ENCODE results near the gene LRP5. TPM values are rescaled to one million over a fixed set of nuclear protein-coding genes. Genes with fewer than 3 reads are reported as not detected.

LRP5 gene
- total and polyA plus RNA-seq, 9 of the 15 experiments (the other 6 are each of a cell fraction or from before 2014, with no cell fraction given), result 0.48 to 44.2 (median 13.5) TPM

- CTCF ChIA-PET (ENCODE audit: low intra/inter-chr PET ratio), result no interaction called here
- no TSS peak for BruUV-seq (replicated peaks)
- DNase-seq (ENCODE audit: extremely low read depth in 1 of 4, low spot score in 3 of 4), result no peak
- no peak for FAIRE-seq
- TF ChIP-seq FOXO4 (CRISPR knock-in tag; IDR thresholded peaks at IDR 0.05), result no peak
- no peak for TF ChIP-seq PURB (CRISPR knock-in tag; IDR thresholded peaks at IDR 0.05; ENCODE audit: low read depth)
- TF ChIP-seq ESRRB (CRISPR knock-in tag; IDR thresholded peaks at IDR 0.05; ENCODE audit: borderline replicate concordance), result no peak
- H3K4me2 ChIP-seq (ENCODE audit: insufficient read depth, low read length), result no peak overlapping the region
- H3K79me2 ChIP-seq (ENCODE audit: control insufficient read depth, insufficient read depth, low read length), result peaks cover 5% of the 10 kb centered on the region; the same call in 1 of the 3 replicates
- H2AFZ ChIP-seq (ENCODE audit: low read depth, low read length), result no peak overlapping the region
- H3K27ac ChIP-seq (ENCODE audit: extremely low read depth, low read depth, low read length), result no peak overlapping the region
- 75% methylated on average over 11 of the region's 11 CpGs for WGBS (ENCODE audit: insufficient coverage, low coverage, missing lambda C conversion rate)
- no peak overlapping the region for H3K4me3 ChIP-seq
- peaks cover 15% of the 10 kb centered on the region; the same call in 2 of the 3 replicates for H3K36me3 ChIP-seq (ENCODE audit: control insufficient read depth, insufficient read depth, low read length)
- H3K9me3 ChIP-seq (replicated peaks; ENCODE audit: control insufficient read depth, insufficient read depth, low read depth, low read length), result no peaks in the 10 kb centered on the region
- POLR2A ChIA-PET, result no interaction called here
- in situ Hi-C loops (cut with MboI) (no loop called here), intact Hi-C loops (cut with micrococcal nuclease) (no loop called here)
- no peaks in the 10 kb centered on the region for H3K27me3 ChIP-seq (ENCODE audit: control insufficient read depth in 2 of 2, insufficient read depth in 2 of 2, low read length in 2 of 2)
- H3K9me1 ChIP-seq (ENCODE audit: control insufficient read depth, insufficient read depth, low read length), result no peaks in the 10 kb centered on the region
- no peak for ATAC-seq
- H4K20me1 ChIP-seq (replicated peaks; ENCODE audit: control insufficient read depth, insufficient read depth, low read length), result peaks cover 13% of the 10 kb centered on the region; the same call in 1 of the 2 replicates
- H3K9ac ChIP-seq (ENCODE audit: insufficient read depth in 1 of 2, low read depth in 2 of 2, low read length in 2 of 2), result peak overlapping the region in 1 of 2 experiments; percentile 73; a peak in 1 of 4 replicates
- peaks cover 0 to 39% of the 10 kb centered on the region in 2 experiments; a peak in 1 of 5 replicates for H3K4me1 ChIP-seq (replicated peaks in 1 of 2; ENCODE audit: control insufficient read depth in 2 of 2, insufficient read depth in 2 of 2, low read length in 2 of 2)
Measured at GRCh38 chr11:68379206-68379605, 66.8 kb downstream of the LRP5 start.

Measured in K562 (cell line).